Inflammatory macrophage treated with lipopolysaccharide for 1 hour (primary cell): Measurements from ENCODE around the gene HIVEP1.

ENCODE experiments used
- DNase-seq, 2 donors: peaks; one replicate each; pipeline ENCODE4 v3.0.0-alpha.2; 2020 to 2022

Gene HIVEP1

GRCh38 chr6:12012038-12012557, at the start of gene HIVEP1:
Gene HIVEP1, plus strand, starts transcription at chr6:12012312. Its CDS starts 3,317 bp downstream, at chr6:12015629.
- DNase-seq: no peak

- DNase-seq: no peak
These were observed 48.2 kb upstream of the HIVEP1 start for GRCh38 chr6:11963756-11964500.

- peak in 1 of 2 donors; percentile 30 for DNase-seq
These were observed 47.3 kb upstream of the HIVEP1 start for GRCh38 chr6:11964729-11965335.

GRCh38 chr6:11965499-11965898, 46.6 kb upstream of the HIVEP1 start:
- no peak for DNase-seq

GRCh38 chr6:11968241-11968806, 43.8 kb upstream of the HIVEP1 start:
- no peak for DNase-seq

- no peak for DNase-seq
These were observed 43.0 kb upstream of the HIVEP1 start for GRCh38 chr6:11969092-11969491.

GRCh38 chr6:11970114-11970513, 42.0 kb upstream of the HIVEP1 start:
- DNase-seq: peak; percentile 22 to 33

GRCh38 chr6:11971154-11971553, 41.0 kb upstream of the HIVEP1 start:
- DNase-seq: no peak

- DNase-seq: no peak
These were observed 39.8 kb upstream of the HIVEP1 start for GRCh38 chr6:11972270-11972669.

- no peak for DNase-seq
These were observed 39.3 kb upstream of the HIVEP1 start for GRCh38 chr6:11972806-11973205.

- DNase-seq: no peak
These were observed 38.9 kb upstream of the HIVEP1 start for GRCh38 chr6:11973238-11973637.

GRCh38 chr6:11974089-11974488, 38.0 kb upstream of the HIVEP1 start:
- no peak for DNase-seq

- DNase-seq: peak; percentile 67 to 79
These were observed 36.6 kb upstream of the HIVEP1 start for GRCh38 chr6:11975353-11975977.

- DNase-seq: no peak
These were observed 35.6 kb upstream of the HIVEP1 start for GRCh38 chr6:11976489-11976888.

GRCh38 chr6:11977193-11977592, 34.9 kb upstream of the HIVEP1 start:
- no peak for DNase-seq

- no peak for DNase-seq
These were observed 34.4 kb upstream of the HIVEP1 start for GRCh38 chr6:11977738-11978137.

GRCh38 chr6:11978169-11978987, 33.7 kb upstream of the HIVEP1 start:
- DNase-seq: peak; percentile 10 to 49

GRCh38 chr6:11979866-11980265, 32.2 kb upstream of the HIVEP1 start:
- no peak for DNase-seq

- DNase-seq: no peak
These were observed 28.8 kb upstream of the HIVEP1 start for GRCh38 chr6:11983306-11983705.

- DNase-seq: no peak
These were observed 24.7 kb upstream of the HIVEP1 start for GRCh38 chr6:11987386-11987785.

- no peak for DNase-seq
These were observed 22.7 kb upstream of the HIVEP1 start for GRCh38 chr6:11989386-11989785.

- no peak for DNase-seq
These were observed 20.0 kb upstream of the HIVEP1 start for GRCh38 chr6:11992086-11992485.
